Panc1 (cell line): ENCODE measurements around the gene ORMDL2. TPM values are rescaled to one million over a fixed set of nuclear protein-coding genes. Genes with fewer than 3 reads are reported as not detected.

ENCODE experiments used
- ATAC-seq: fragments of 200-7000 bp; cut with Tn5 transposase; 2 replicates; pipeline ENCODE4 v1.9.1; 2020; ENCODE audit warnings: mild to moderate bottlenecking, moderate library complexity
- Bru-seq: library from RNA; stranded (reverse); fragments of 400-500 nt; gene quantifications from one replicate; lab custom pipeline; 2021; lab: Mats Ljungman, UMichigan
- BruChase-seq, 2 experiments: library from RNA; stranded (reverse); fragments of 400-500 nt; gene quantifications; one replicate each; lab custom pipeline; 2021; lab: Mats Ljungman, UMichigan
- BruUV-seq: library from RNA; stranded (reverse); fragments of 400-500 nt; replicated peaks from 2 replicates; lab custom pipeline; 2021; lab: Mats Ljungman, UMichigan
- CTCF ChIA-PET: fragments of 300-600 bp; sonication (Branson Sonifier 250); formaldehyde crosslinking; loops from one replicate; lab custom pipeline; 2022; ENCODE audit warnings: antibody characterized with exemption; lab: Charles Lee
- POLR2A ChIA-PET: fragments of 300-600 bp; sonication (Branson Sonifier 250); formaldehyde crosslinking; loops from one replicate; lab custom pipeline; 2022; ENCODE audit warnings: antibody characterized with exemption; lab: Charles Lee
- DNase-seq: peaks from one replicate; pipeline ENCODE4 v3.0.0-alpha.2; 2010; ENCODE audit warnings: low read depth, low spot score
- H3K27ac ChIP-seq: 2 replicates; pipeline ENCODE4 v1.5.1; 2011; ENCODE audit warnings: mild to moderate bottlenecking, low read length, inconsistent platforms
- H3K27me3 ChIP-seq: fragments of 200-500 bp; sonication (Bioruptor generic); 2 replicates; pipeline ENCODE4 v1.6.0; 2014; ENCODE audit warnings: low read length, inconsistent platforms; ENCODE audit not compliant: control insufficient read depth, insufficient read depth
- H3K36me3 ChIP-seq: fragments of 200-500 bp; sonication (Bioruptor generic); 2 replicates; pipeline ENCODE4 v1.5.1; 2014; ENCODE audit warnings: inconsistent platforms, mild to moderate bottlenecking, low read length, moderate library complexity; ENCODE audit not compliant: control insufficient read depth, insufficient read depth
- H3K4me1 ChIP-seq: 2 replicates; pipeline ENCODE4 v1.5.1; 2011; ENCODE audit warnings: inconsistent platforms, mild to moderate bottlenecking, low read length, moderate library complexity; ENCODE audit not compliant: control insufficient read depth, insufficient read depth
- H3K4me3 ChIP-seq, 2 experiments: 2 replicates each; pipeline ENCODE4 v1.5.1; 2011 to 2012; ENCODE audit warnings: low read depth in 2 of 2, low read length in 2 of 2, mild to moderate bottlenecking in 2 of 2, inconsistent platforms in 1 of 2, moderate library complexity in 1 of 2
- H3K9me3 ChIP-seq: fragments of 200-500 bp; sonication (Bioruptor generic); 2 replicates; pipeline ENCODE4 v1.5.1; 2014; ENCODE audit warnings: low read depth, mild to moderate bottlenecking, inconsistent platforms, low read length, moderate library complexity; ENCODE audit not compliant: control insufficient read depth, insufficient read depth
- CTCF ChIP-seq: fragments of 450-650 bp; IDR thresholded peaks from 2 replicates; pipeline ENCODE4 v1.5.1; 2017; ENCODE audit warnings: mild to moderate bottlenecking
- POLR2AphosphoS5 ChIP-seq: IDR thresholded peaks from 2 replicates; pipeline ENCODE4 v1.6.1; 2012; ENCODE audit warnings: mild to moderate bottlenecking, low read depth, low read length, moderate library complexity
- REST ChIP-seq, 2 experiments: IDR thresholded peaks; 2 replicates each; pipeline ENCODE4 v1.6.1; 2011 to 2012; ENCODE audit warnings: low read depth in 2 of 2, control low read depth in 1 of 2, low read length in 1 of 2, mild to moderate bottlenecking in 1 of 2, moderate library complexity in 1 of 2; ENCODE audit not compliant: insufficient read depth in 1 of 2
- SIN3A ChIP-seq: IDR thresholded peaks from 2 replicates; pipeline ENCODE4 v1.6.1; 2012; ENCODE audit warnings: low read depth, mild to moderate bottlenecking, low read length, moderate library complexity, borderline replicate concordance; ENCODE audit not compliant: insufficient read depth
- TCF7L2 ChIP-seq: IDR thresholded peaks from 2 replicates; pipeline ENCODE4 v1.6.1; 2011; ENCODE audit warnings: mild to moderate bottlenecking, low read depth, low read length, inconsistent platforms
- in situ Hi-C: cut with HindIII; loops from 2 replicates; pipeline ENCODE4 v1.10.0; 2016; ENCODE audit warnings: low sequenced_read_pairs, low pct_unique_long_range_greater_than_20kb
- intact Hi-C: fragments of 100-400 bp; cut with micrococcal nuclease; formaldehyde crosslinking; loops from one replicate; pipeline ENCODE4 v1.10.0; 2022; ENCODE audit not compliant: unreplicated experiment
- long read RNA-seq: library from polyadenylated mRNA; unstranded; transcript quantifications from one replicate; pipeline ENCODE4 v2.0.0, GENCODE V29; 2021; ENCODE audit not compliant: unreplicated experiment
- polyA plus RNA-seq: library from polyadenylated mRNA; unstranded; fragments of >200 nt; gene quantifications from one replicate; pipeline ENCODE4 v1.2.1, GENCODE V29; 2012; ENCODE audit warnings: missing spikeins; ENCODE audit not compliant: insufficient read length
- total RNA-seq: library from RNA; stranded (reverse); gene quantifications from one replicate; pipeline ENCODE4 v1.2.1, GENCODE V29; 2021; ENCODE audit not compliant: unreplicated experiment

ORMDL2 gene
- total RNA-seq (59.6 TPM), Bru-seq, nascent RNA (percentile 89 among the genes with signal in this experiment), BruChase-seq, experiment 1, labeled RNA remaining after a 2-hour chase (percentile 79 among the genes with signal in this experiment), BruChase-seq, experiment 2, labeled RNA remaining after a 6-hour chase (percentile 89 among the genes with signal in this experiment)
- polyA plus RNA-seq, result 64.5 TPM
- long read RNA-seq, transcript ORMDL2-201 (4 exons, 2,141 nt), result major isoform, 21 of 23 reads
- long read RNA-seq, partial matches to known transcripts, result 1 of 23 reads
- long read RNA-seq, other reads (novel, unspliced or antisense), result 1 of 23 reads

- BruUV-seq, result no TSS peak
These were observed at the start of gene ORMDL2, which contains the start of gene SARNP for GRCh38 chr12:55817345-55818139. ORMDL2 (plus strand) TSS chr12:55818041; CDS start chr12:55819000, 959 bp downstream. SARNP (minus strand) TSS chr12:55817724; CDS start chr12:55817701, 23 bp downstream.

More at GRCh38 chr12:55817345-55818139, at the start of gene ORMDL2, which contains the start of gene SARNP:
- no peak for TF ChIP-seq TCF7L2
- no peak for TF ChIP-seq CTCF
- TF ChIP-seq REST (IDR thresholded peaks at IDR 0.05; ENCODE audit: insufficient read depth in 1 of 2, low read depth in 2 of 2, low read length in 1 of 2), result no peak
- peak; percentile 89; the same call in 1 of the 2 replicates for TF ChIP-seq POLR2AphosphoS5
- 0 out of 2 replicates have a peak, but pooled peaks have one; percentile 57 for TF ChIP-seq SIN3A
- intact Hi-C loops (loop anchor here (5.0 kb wide), 1 partner anchor 80 kb away; no protein-coding TSS in a partner anchor), in situ Hi-C loops (no loop called here)
- ChIA-PET CTCF (interaction anchor here (0.5 to 2.1 kb wide), 4 partner anchors 9 to 212 kb away, joined by 3 to 11 read pairs (median 4); no protein-coding TSS in a partner anchor), POLR2A (interaction anchor here (0.6 to 1.5 kb wide), 6 partner anchors 12 to 156 kb away, joined by 3 to 21 read pairs (median 4); partner anchors contain the start of genes DNAJC14 and RAB5B)
- peaks cover 16% of the 10 kb centered on the region for H3K4me1 ChIP-seq
- peak within 1 kb of the TSS; percentile 89 to 100 for H3K4me3 ChIP-seq
- H3K9me3 ChIP-seq, result no peaks in the 10 kb centered on the region
- H3K27me3 ChIP-seq, result no peaks in the 10 kb centered on the region
- peak within 1 kb of the TSS; percentile 100 for H3K27ac ChIP-seq
- H3K36me3 ChIP-seq, result peaks cover 37% of the 10 kb centered on the region
- peak; percentile 100 for DNase-seq
- peak; percentile 97 for ATAC-seq
